H1 (cell line): ENCODE data around the gene PYY. TPM values are rescaled to one million over a fixed set of nuclear protein-coding genes. Genes with fewer than 3 reads are reported as not detected.

Source experiments
- CTCF ChIA-PET: fragments of 300-600 bp; sonication (Branson Sonifier 250); formaldehyde crosslinking; loops from one replicate; lab custom pipeline; 2021; ENCODE audit not compliant: partially characterized antibody; lab: Charles Lee
- POLR2A ChIA-PET: fragments of 300-600 bp; sonication (Branson Sonifier 250); formaldehyde crosslinking; loops from one replicate; lab custom pipeline; 2021; ENCODE audit warnings: inconsistent platforms; ENCODE audit not compliant: partially characterized antibody; lab: Charles Lee
- DNase-seq, 2 experiments: peaks; one replicate each; pipeline versions ENCODE4 v3.0.0 to v3.0.0-alpha.2; 2010 to 2022; ENCODE audit warnings: low spot score in 2 of 2, low read depth in 1 of 2, mixed read lengths in 1 of 2
- FAIRE-seq: peaks from 2 replicates; lab custom pipeline; 2011; peaks lifted over from hg19 to GRCh38; lab: Jason Lieb, UNC
- H2AFZ ChIP-seq: 2 replicates; pipeline ENCODE4 v1.8.1; 2012; ENCODE audit warnings: low read length, inconsistent platforms
- H2AK5ac ChIP-seq: 2 replicates; pipeline ENCODE4 v1.6.1; 2013; ENCODE audit warnings: low read depth, low read length
- H2BK120ac ChIP-seq: replicated peaks from 2 replicates; pipeline ENCODE3; 2013; ENCODE audit warnings: low read depth, low read length, inconsistent platforms
- H2BK12ac ChIP-seq: 2 replicates; pipeline ENCODE4 v1.6.1; 2013; ENCODE audit warnings: low read depth, low read length
- H2BK15ac ChIP-seq: 2 replicates; pipeline ENCODE4 v1.6.1; 2013; ENCODE audit warnings: low read length
- H2BK20ac ChIP-seq: 2 replicates; pipeline ENCODE4 v1.6.1; 2013; ENCODE audit warnings: low read length
- H2BK5ac ChIP-seq: 2 replicates; pipeline ENCODE4 v1.6.1; 2013; ENCODE audit warnings: low read depth, low read length
- H3K14ac ChIP-seq: 2 replicates; pipeline ENCODE4 v1.6.1; 2013; ENCODE audit warnings: inconsistent platforms; ENCODE audit not compliant: insufficient read length
- H3K18ac ChIP-seq: 2 replicates; pipeline ENCODE4 v1.6.1; 2013; ENCODE audit warnings: low read length; ENCODE audit errors: extremely low read depth
- H3K23ac ChIP-seq: 2 replicates; pipeline ENCODE4 v1.6.1; 2013; ENCODE audit warnings: inconsistent platforms; ENCODE audit not compliant: insufficient read length
- H3K23me2 ChIP-seq: 2 replicates; pipeline ENCODE4 v1.6.1; 2013; ENCODE audit warnings: low read depth, low read length
- H3K27ac ChIP-seq: 2 replicates; pipeline ENCODE4 v1.6.1; 2011; ENCODE audit warnings: low read depth, low read length, inconsistent platforms
- H3K27me3 ChIP-seq, 4 experiments: replicated peaks in 1 of 4; 1 replicate in 1 of 4; 2 replicates in 3 of 4; pipeline versions ENCODE4 v1.6.1 to v1.8.1; 2011 to 2013; ENCODE audit warnings: low read length in 3 of 4, mild to moderate bottlenecking in 3 of 4, inconsistent platforms in 2 of 4, mixed read lengths in 2 of 4, moderate library complexity in 1 of 4; ENCODE audit not compliant: control insufficient read depth in 3 of 4, insufficient read depth in 3 of 4; ENCODE audit errors: extremely low read depth in 1 of 4
- H3K36me3 ChIP-seq, 4 experiments: 2 replicates each; pipeline versions ENCODE4 v1.6.1 to v1.8.1; 2011 to 2013; ENCODE audit warnings: mild to moderate bottlenecking in 4 of 4, low read length in 3 of 4, moderate library complexity in 2 of 4, control low read depth in 1 of 4, inconsistent platforms in 1 of 4; ENCODE audit not compliant: insufficient read depth in 4 of 4, control insufficient read depth in 2 of 4
- H3K4ac ChIP-seq: replicated peaks from 2 replicates; pipeline ENCODE3; 2013; ENCODE audit warnings: low read length, low read depth, mixed read lengths, inconsistent platforms; ENCODE audit not compliant: insufficient read length
- H3K4me1 ChIP-seq, 4 experiments: replicated peaks in 1 of 4; 1 replicate in 1 of 4; 2 replicates in 3 of 4; pipeline versions ENCODE4 v1.6.1 to v1.8.1; 2011 to 2013; ENCODE audit warnings: low read length in 3 of 4, inconsistent platforms in 2 of 4, mixed read lengths in 1 of 4; ENCODE audit not compliant: insufficient read depth in 4 of 4, control insufficient read depth in 3 of 4
- H3K4me2 ChIP-seq, 2 experiments: 2 replicates each; pipeline versions ENCODE4 v1.6.1 to v1.8.1; 2011 to 2013; ENCODE audit warnings: low read depth in 2 of 2, low read length in 2 of 2, control low read depth in 1 of 2, inconsistent platforms in 1 of 2, mild to moderate bottlenecking in 1 of 2; ENCODE audit not compliant: insufficient read depth in 1 of 2
- H3K4me3 ChIP-seq, 4 experiments: fragments of 200-600, 300-600 bp in 1 of 4; sonication (generic), shearing (Covaris generic), sonication (Bioruptor Twin) in 1 of 4; 2 replicates each; pipeline versions ENCODE4 v1.5.1 to v1.8.1; 2011 to 2016; ENCODE audit warnings: low read length in 4 of 4, low read depth in 3 of 4, control low read depth in 2 of 4, inconsistent platforms in 2 of 4, mild to moderate bottlenecking in 2 of 4, mixed read lengths in 1 of 4, moderate library complexity in 1 of 4; ENCODE audit not compliant: insufficient read depth in 2 of 4; ENCODE audit errors: extremely low read depth in 1 of 4
- H3K56ac ChIP-seq: replicated peaks from 2 replicates; pipeline ENCODE3; 2013; ENCODE audit warnings: low read depth, mild to moderate bottlenecking, mixed read lengths, low read length, inconsistent platforms; ENCODE audit not compliant: insufficient read length
- H3K79me1 ChIP-seq: 2 replicates; pipeline ENCODE4 v1.6.1; 2013; ENCODE audit warnings: low read depth, low read length, control low read depth
- H3K79me2 ChIP-seq, 2 experiments: 2 replicates each; pipeline versions ENCODE4 v1.6.1 to v1.8.1; 2012 to 2013; ENCODE audit warnings: low read length in 2 of 2, mild to moderate bottlenecking in 2 of 2, inconsistent platforms in 1 of 2; ENCODE audit not compliant: insufficient read depth in 2 of 2, control insufficient read depth in 1 of 2
- H3K9ac ChIP-seq, 4 experiments: replicated peaks in 1 of 4; 1 replicate in 1 of 4; 2 replicates in 3 of 4; pipeline versions ENCODE4 v1.6.1 to v1.8.1; 2011 to 2013; ENCODE audit warnings: low read depth in 3 of 4, low read length in 3 of 4, control low read depth in 2 of 4, mild to moderate bottlenecking in 2 of 4, moderate library complexity in 2 of 4, inconsistent platforms in 1 of 4; ENCODE audit errors: extremely low read depth in 1 of 4
- H3K9me3 ChIP-seq, 2 experiments: 2 replicates each; pipeline versions ENCODE4 v1.6.1 to v1.8.1; 2012 to 2013; ENCODE audit warnings: mild to moderate bottlenecking in 2 of 2, moderate library complexity in 2 of 2, control low read depth in 1 of 2, inconsistent platforms in 1 of 2, low read depth in 1 of 2, low read length in 1 of 2, mixed read lengths in 1 of 2; ENCODE audit not compliant: insufficient read depth in 2 of 2
- H4K20me1 ChIP-seq, 2 experiments: replicated peaks in 1 of 2; 2 replicates each; pipeline versions ENCODE3 to v1.8.1; 2011 to 2013; ENCODE audit warnings: inconsistent platforms in 2 of 2, low read length in 2 of 2, mild to moderate bottlenecking in 1 of 2; ENCODE audit not compliant: insufficient read depth in 2 of 2, control insufficient read depth in 1 of 2
- H4K5ac ChIP-seq: 2 replicates; pipeline ENCODE4 v1.6.1; 2013; ENCODE audit warnings: low read length, low read depth, mixed read lengths, inconsistent platforms; ENCODE audit not compliant: insufficient read length
- H4K8ac ChIP-seq: 2 replicates; pipeline ENCODE4 v1.8.0; 2013; ENCODE audit warnings: mild to moderate bottlenecking, moderate library complexity, low read length, inconsistent platforms; ENCODE audit not compliant: insufficient read depth; ENCODE audit errors: extremely low read depth
- H4K91ac ChIP-seq: replicated peaks from 2 replicates; pipeline ENCODE3; 2013; ENCODE audit warnings: low read length, mixed read lengths, inconsistent platforms; ENCODE audit not compliant: insufficient read length
- KDM1A ChIP-seq: fragments of 200-600, 300-600 bp; sonication (generic); IDR thresholded peaks from 2 replicates; pipeline ENCODE4 v1.7.1; 2016; ENCODE audit warnings: mild to moderate bottlenecking, low read length, borderline replicate concordance
- NRF1 ChIP-seq: IDR thresholded peaks from 2 replicates; pipeline ENCODE4 v1.6.1; 2011; ENCODE audit warnings: mild to moderate bottlenecking, low read depth, low read length, improper control_type of control experiment
- POLR2AphosphoS5 ChIP-seq: IDR thresholded peaks from 2 replicates; pipeline ENCODE4 v1.6.1; 2011; ENCODE audit warnings: low read depth, low read length
- SIX5 ChIP-seq: IDR thresholded peaks from 2 replicates; pipeline ENCODE4 v1.6.1; 2011; ENCODE audit warnings: mild to moderate bottlenecking, low read depth, low read length
- SP1 ChIP-seq: IDR thresholded peaks from 2 replicates; pipeline ENCODE4 v1.6.1; 2011; ENCODE audit warnings: low read depth, low read length
- SP2 ChIP-seq: IDR thresholded peaks from 2 replicates; pipeline ENCODE4 v1.6.1; 2012; ENCODE audit warnings: mild to moderate bottlenecking, low read length, inconsistent platforms
- USF2 ChIP-seq: IDR thresholded peaks from 2 replicates; pipeline ENCODE4 v1.6.1; 2011; ENCODE audit warnings: low read length, improper control_type of control experiment
- WGBS, 2 experiments: shearing (Covaris generic) in 1 of 2; methylation state at CpG; one replicate each; pipeline versions ENCODE4 v1.1.6 to v1.1.7; 2013 to 2015; ENCODE audit warnings: low lambda C conversion rate in 2 of 2, mixed read lengths in 2 of 2, inconsistent platforms in 1 of 2, low coverage in 1 of 2, missing lambda C conversion rate in 1 of 2; ENCODE audit not compliant: insufficient replicate concordance in 2 of 2, insufficient coverage in 1 of 2, insufficient read length in 1 of 2; ENCODE audit errors: extremely low coverage in 1 of 2, missing lambda C conversion rate in 1 of 2; 5-methylcytosine and 5-hydroxymethylcytosine counted together
- polyA plus RNA-seq, 7 experiments: library from polyadenylated mRNA; depleted of rRNA in 3 of 7; stranded (reverse) in 5 of 7; unstranded in 2 of 7; fragments of >200 nt in 5 of 7; fragments of 200-250 nt in 2 of 7; gene quantifications; 1 replicate in 5 of 7; 2 replicates in 1 of 7; 4 replicates in 1 of 7; pipeline versions ENCODE4 v1.2.1 to v1.2.3, GENCODE V29; 2011 to 2013; ENCODE audit warnings: missing spikeins in 2 of 7, mixed read lengths in 2 of 7
- total RNA-seq: library from RNA; stranded (reverse); fragmentation: NEBNext Ultra II Directional; extraction: Animal tissue kit (Norgen Biotek cat#: 25700); gene quantifications from 2 replicates; pipeline ENCODE4 v1.2.1, GENCODE V29; 2021

Gene PYY
- total and polyA plus RNA-seq, 2 of the 8 experiments (the other 6 are each of a cell fraction or from before 2014, with no cell fraction given) = 0.93 to 3.4 TPM

GRCh38 chr17:43987131-43988021 lies 33.6 kb upstream of the PYY start:
- no peak overlapping the region for H2BK15ac ChIP-seq
- H3K23me2 ChIP-seq = peaks cover 6% of the 10 kb centered on the region
- H2BK120ac ChIP-seq = no peak overlapping the region
- 0 out of 2 replicates have a peak overlapping the region, but pooled peaks have one; percentile 21 for H2BK12ac ChIP-seq
- DNase-seq (no peak), FAIRE-seq (no peak)
- no peak overlapping the region for H3K4me3 ChIP-seq
- 77% methylated on average over 12 of the region's 12 CpGs; no CpG with 5 or more reads in 1 of the 2 experiments for WGBS, 2 experiments
- no peaks in the 10 kb centered on the region for H3K79me1 ChIP-seq
- H3K27ac ChIP-seq = no peak overlapping the region
- H3K14ac ChIP-seq = no peak overlapping the region
- H4K20me1 ChIP-seq = no peaks in the 10 kb centered on the region
- ChIA-PET CTCF (interaction anchor here (0.7 to 22.7 kb wide), 12 partner anchors 9 to 260 kb away, joined by 3 to 416 read pairs (median 4); partner anchors contain the start of genes NAGS and PPY), POLR2A (interaction anchor here (0.7 to 1.3 kb wide), 6 partner anchors 9 to 208 kb away, joined by 3 to 5 read pairs (median 4); partner anchors contain the start of gene DUSP3)
- H2AK5ac ChIP-seq = no peak overlapping the region; the same call in 1 of the 2 replicates
- no peak overlapping the region for H2AFZ ChIP-seq
- H3K4me1 ChIP-seq = peaks cover 0 to 4% (median 2%) of the 10 kb centered on the region in 4 experiments; a peak in 4 of 7 replicates
- H3K23ac ChIP-seq = no peak overlapping the region
- no peak overlapping the region for H4K8ac ChIP-seq
- peaks cover 0 to 4% (median 3%) of the 10 kb centered on the region in 4 experiments; a peak in 3 of 7 replicates for H3K27me3 ChIP-seq
- H3K9ac ChIP-seq = no peak overlapping the region
- TF ChIP-seq SP1 (peak; percentile 62; the same call in 1 of the 2 replicates), SP2 (no peak), POLR2AphosphoS5 (no peak), NRF1 (no peak), SIX5 (no peak), USF2 (no peak), KDM1A (no peak)
- 0 out of 2 replicates have a peak overlapping the region, but pooled peaks have one; percentile 5 for H2BK20ac ChIP-seq
- no peak overlapping the region for H3K56ac ChIP-seq
- H3K4ac ChIP-seq = no peak overlapping the region
- H3K18ac ChIP-seq = no peak overlapping the region; the same call in 1 of the 2 replicates
- H4K5ac ChIP-seq = no peak overlapping the region
- no peaks in the 10 kb centered on the region for H3K9me3 ChIP-seq
- no peak overlapping the region for H4K91ac ChIP-seq
- H2BK5ac ChIP-seq = no peak overlapping the region; the same call in 1 of the 2 replicates
- H3K4me2 ChIP-seq = no peak overlapping the region; a peak in 1 of 4 replicates
- no peaks in the 10 kb centered on the region for H3K36me3 ChIP-seq
- no peaks in the 10 kb centered on the region for H3K79me2 ChIP-seq
